ENCODE data around the gene SPOPL. TPM values are rescaled to one million over a fixed set of nuclear protein-coding genes. Genes with fewer than 3 reads are reported as not detected.

The SPOPL gene
- total and polyA plus RNA-seq, 10 of the 15 experiments (the other 5 are each of a cell fraction or from before 2014, with no cell fraction given): 4.0 to 25.0 (median 11.5) TPM

- no peak overlapping the region for H3K4me2 ChIP-seq (ENCODE audit: control insufficient read depth, insufficient read depth)
- intact Hi-C loops (cut with micrococcal nuclease; ENCODE audit: unreplicated experiment) (no loop called here), in situ Hi-C loops (cut with MboI) (no loop called here)
- SMC1A ChIA-PET (ENCODE audit: uncharacterized antibody, unreplicated experiment): interaction anchor here (1.0 to 1.3 kb wide), 2 partner anchors 8 to 86 kb away, joined by 3 to 4 read pairs; no protein-coding TSS in a partner anchor
- CTCF ChIA-PET: interaction anchor here (1.2 to 1.6 kb wide), 2 partner anchors 8 to 95 kb away, joined by 3 read pairs; no protein-coding TSS in a partner anchor
- H3K79me2 ChIP-seq (ENCODE audit: control insufficient read depth, insufficient read depth, low read length): no peaks in the 10 kb centered on the region
- no peaks in the 10 kb centered on the region for H4K20me1 ChIP-seq (ENCODE audit: control insufficient read depth, insufficient read depth)
- no peak overlapping the region for H3K27ac ChIP-seq (ENCODE audit: control insufficient read depth, insufficient read depth)
- RAD21 ChIA-PET (ENCODE audit: unreplicated experiment): no interaction called here
- 78% methylated on average over 2 of the region's 2 CpGs for WGBS (ENCODE audit: insufficient coverage, insufficient replicate concordance, low lambda C conversion rate, missing lambda C conversion rate)
- ATAC-seq (no peak), FAIRE-seq (no peak), DNase-seq (ENCODE audit: low read depth, low spot score) (no peak)
- H3K27me3 ChIP-seq (replicated peaks in 1 of 2; ENCODE audit: control insufficient read depth in 2 of 2, insufficient read depth in 2 of 2, low read length in 1 of 2): no peaks in the 10 kb centered on the region
- no TSS peak for BruUV-seq (replicated peaks)
- H3K36me3 ChIP-seq (ENCODE audit: control insufficient read depth in 2 of 2, insufficient read depth in 2 of 2, low read length in 1 of 2): peaks cover 0 to 3% of the 10 kb centered on the region in 2 experiments; a peak in 2 of 4 replicates
- no peak overlapping the region for H2AFZ ChIP-seq (ENCODE audit: control insufficient read depth, low read depth, low read length)
- H3K4me3 ChIP-seq: no peak overlapping the region
- H3K4me1 ChIP-seq (ENCODE audit: control insufficient read depth, insufficient read depth, low read length): no peaks in the 10 kb centered on the region
- no peaks in the 10 kb centered on the region for H3K9me3 ChIP-seq (replicated peaks; ENCODE audit: control insufficient read depth, insufficient read depth, low read length)
- H3K9ac ChIP-seq (ENCODE audit: control insufficient read depth, insufficient read depth, low read length): no peak overlapping the region
- POLR2A ChIA-PET: no interaction called here
- TF ChIP-seq NFXL1 (IDR thresholded peaks at IDR 0.05; ENCODE audit: borderline replicate concordance) (no peak), PAX5 (IDR thresholded peaks at IDR 0.05; ENCODE audit: borderline replicate concordance, low read depth, low read length) (no peak), HDAC6 (IDR thresholded peaks at IDR 0.05; ENCODE audit: unreplicated experiment) (no peak), MLLT1 (IDR thresholded peaks at IDR 0.05) (no peak), MYC (IDR thresholded peaks at IDR 0.05; ENCODE audit: insufficient read depth, insufficient read length, insufficient replicate concordance, low read length, severe bottlenecking) (no peak), MEF2B (IDR thresholded peaks at IDR 0.05; ENCODE audit: partially characterized antibody, poor library complexity, severe bottlenecking) (no peak), RCOR1 (conservative IDR thresholded peaks at IDR 0.05; ENCODE audit: low read depth, low read length) (no peak), SMAD5 (IDR thresholded peaks at IDR 0.05; ENCODE audit: low read depth) (no peak), BCL3 (IDR thresholded peaks at IDR 0.05; ENCODE audit: borderline replicate concordance, insufficient read depth, low read depth, low read length, poor library complexity, severe bottlenecking) (no peak), EED (IDR thresholded peaks at IDR 0.05; ENCODE audit: low read depth) (no peak)
Measured at GRCh38 chr2:138572318-138572717, 70.7 kb downstream of the SPOPL start.
